ENCODE measurements around the gene RETREG2.

RETREG2 gene, protein sequence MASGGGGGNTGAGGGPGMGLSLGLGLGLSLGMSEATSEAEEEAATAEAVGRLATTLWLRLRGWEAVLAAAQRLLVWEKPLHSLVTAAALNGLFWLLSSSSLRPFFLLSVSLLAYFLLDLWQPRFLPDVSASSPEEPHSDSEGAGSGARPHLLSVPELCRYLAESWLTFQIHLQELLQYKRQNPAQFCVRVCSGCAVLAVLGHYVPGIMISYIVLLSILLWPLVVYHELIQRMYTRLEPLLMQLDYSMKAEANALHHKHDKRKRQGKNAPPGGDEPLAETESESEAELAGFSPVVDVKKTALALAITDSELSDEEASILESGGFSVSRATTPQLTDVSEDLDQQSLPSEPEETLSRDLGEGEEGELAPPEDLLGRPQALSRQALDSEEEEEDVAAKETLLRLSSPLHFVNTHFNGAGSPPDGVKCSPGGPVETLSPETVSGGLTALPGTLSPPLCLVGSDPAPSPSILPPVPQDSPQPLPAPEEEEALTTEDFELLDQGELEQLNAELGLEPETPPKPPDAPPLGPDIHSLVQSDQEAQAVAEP

DNA sequence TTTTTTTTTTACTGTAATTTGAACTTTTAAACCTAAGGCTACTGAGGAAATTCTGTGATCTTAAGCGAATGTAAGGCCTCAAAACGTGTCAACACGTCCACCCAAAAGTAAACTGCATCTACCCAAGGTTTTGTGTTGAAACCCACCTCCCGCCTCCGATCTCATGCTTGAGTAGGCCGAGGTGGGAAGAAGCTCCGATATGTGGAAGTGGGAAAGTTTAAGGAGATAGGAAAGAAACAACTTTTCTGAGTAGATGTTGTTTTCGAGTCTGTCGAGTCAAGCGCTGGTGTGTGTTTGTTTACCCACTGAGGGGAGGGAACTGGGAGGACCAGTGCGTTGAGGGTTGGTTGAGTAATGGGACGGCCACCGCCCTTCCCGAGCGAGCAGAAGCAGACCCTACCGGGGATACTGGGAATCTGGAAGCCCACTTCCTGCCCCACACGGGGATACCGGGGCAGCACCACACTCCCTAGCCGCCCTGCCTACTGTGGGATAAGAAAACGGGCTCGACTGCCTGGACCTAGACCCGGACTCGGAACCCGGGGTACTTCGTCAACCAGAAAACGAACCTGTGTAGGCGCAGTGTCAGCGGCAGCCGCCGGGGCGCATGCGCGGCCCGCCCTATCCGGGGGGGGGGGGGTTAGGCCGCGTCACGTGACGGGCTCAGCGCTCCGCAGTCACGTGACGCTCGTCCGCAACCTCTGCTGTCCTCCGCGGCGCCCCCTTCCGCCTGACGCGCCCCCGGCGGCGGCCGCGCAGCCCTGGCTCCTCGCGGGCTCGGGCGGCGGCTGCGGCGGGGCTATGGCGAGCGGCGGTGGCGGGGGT lies at the start of gene RETREG2:
Gene RETREG2, plus strand, starts transcription at position 724 of the 825 bp plus-strand sequence. Its CDS starts 78 bp downstream, at position 802.
- Mint-ChIP-seq H3K36me3 (peaks cover 88% of the 10 kb centered on the region), H3K4me1 (peaks cover 64% of the 10 kb centered on the region), H3K9me3 (no peaks in the 10 kb centered on the region), H3K4me3 (peak within 1 kb of the TSS; percentile 96), H3K27ac (peak within 1 kb of the TSS; percentile 99)
- DNase-seq (ENCODE audit: low spot score in 2 of 2) (peak; percentile 67 to 90), ATAC-seq (peak; percentile 74)

DNA sequence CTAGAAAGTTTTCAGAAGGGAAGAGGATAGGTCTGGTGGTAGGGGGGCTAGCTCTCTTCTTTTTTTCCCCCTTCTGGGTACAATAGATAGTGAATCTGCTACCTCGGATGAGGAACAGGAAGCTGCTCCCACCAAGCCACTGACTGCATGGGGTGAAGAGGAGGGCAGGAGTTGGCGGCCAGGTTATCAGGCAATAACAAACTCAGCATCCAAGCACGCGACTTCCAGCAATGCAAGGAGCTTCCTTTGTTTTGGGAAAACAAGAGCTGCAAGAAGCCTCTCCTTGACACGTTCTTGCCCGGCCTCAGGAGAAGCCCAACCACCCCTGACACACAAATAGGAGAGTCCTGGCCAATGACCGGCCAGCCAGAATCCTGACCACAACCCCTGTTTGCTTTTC lies 49.7 kb upstream of the RETREG2 start:
- Mint-ChIP-seq H3K9me3 (no peaks in the 10 kb centered on the region), H3K27ac (no peak overlapping the region), H3K36me3 (peaks cover 12% of the 10 kb centered on the region), H3K4me1 (peaks cover 35% of the 10 kb centered on the region), H3K4me3 (no peak overlapping the region)
- DNase-seq (ENCODE audit: low spot score in 2 of 2) (no peak), ATAC-seq (no peak)

DNA sequence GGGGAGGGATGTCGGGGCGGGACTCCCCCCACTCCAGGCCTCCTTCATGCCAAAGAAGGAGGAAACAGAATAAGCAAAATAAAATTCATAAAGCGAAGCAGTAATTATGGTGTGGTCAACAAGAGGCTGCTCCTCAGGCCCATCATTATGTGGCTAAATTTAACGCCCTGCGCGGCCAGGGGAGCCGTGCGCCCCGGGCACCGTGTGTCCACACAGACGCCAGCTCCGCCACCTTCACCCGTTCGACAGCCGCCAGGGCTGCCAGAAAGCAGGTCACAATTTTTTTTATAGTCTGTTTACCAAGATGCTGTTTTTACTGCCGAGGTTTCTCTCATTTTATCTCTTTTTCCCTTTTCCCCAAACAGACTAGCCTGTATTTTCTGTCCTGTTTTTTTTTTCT lies 48.5 kb upstream of the RETREG2 start:
- Mint-ChIP-seq H3K9me3 (no peaks in the 10 kb centered on the region), H3K27ac (no peak overlapping the region), H3K36me3 (peaks cover 6% of the 10 kb centered on the region), H3K4me3 (no peak overlapping the region), H3K4me1 (peaks cover 33% of the 10 kb centered on the region)
- ATAC-seq (no peak), DNase-seq (ENCODE audit: low spot score in 2 of 2) (no peak)

DNA sequence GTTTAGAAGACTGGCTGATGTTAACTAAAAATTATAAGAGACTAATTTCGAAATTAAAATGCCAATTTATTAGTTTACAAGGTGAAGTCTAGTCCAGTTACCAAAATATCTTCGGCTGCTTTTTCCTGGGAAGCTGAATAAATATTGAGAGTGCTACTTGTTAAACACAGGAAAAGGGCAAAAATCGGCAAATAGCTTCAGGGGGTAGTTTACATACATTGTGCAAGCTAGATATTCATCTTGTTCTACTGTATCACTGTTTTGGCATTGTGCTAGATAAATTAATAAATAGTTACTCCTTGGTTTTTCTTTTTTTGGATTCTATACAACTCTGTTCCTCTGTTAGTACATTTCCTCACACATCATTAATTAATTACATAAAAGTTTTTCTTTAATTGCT lies 46.7 kb upstream of the RETREG2 start:
- Mint-ChIP-seq H3K9me3 (no peaks in the 10 kb centered on the region), H3K27ac (no peak overlapping the region), H3K36me3 (peaks cover 4% of the 10 kb centered on the region), H3K4me3 (no peak overlapping the region), H3K4me1 (peaks cover 22% of the 10 kb centered on the region)
- no peak for DNase-seq (ENCODE audit: low spot score in 2 of 2)
- ATAC-seq = no peak

DNA sequence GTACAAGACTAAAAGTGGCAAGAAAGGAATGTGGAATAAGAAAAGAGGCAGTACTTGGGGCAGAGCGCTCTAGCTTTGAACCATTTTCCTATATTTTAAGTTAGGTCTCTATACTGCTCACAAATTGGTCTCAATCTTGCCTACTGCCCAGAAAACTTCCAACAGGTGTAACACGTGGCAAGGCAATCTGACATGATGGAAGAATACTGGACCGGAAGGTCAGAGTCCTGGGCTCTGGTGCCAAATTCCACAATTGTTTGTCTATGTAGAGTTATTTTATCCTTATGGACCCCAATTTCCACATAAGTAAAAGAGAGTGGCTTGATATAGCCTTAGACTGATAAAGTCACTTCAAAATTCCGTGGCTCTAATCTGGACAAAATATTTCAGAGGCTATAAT lies 46.3 kb upstream of the RETREG2 start:
- H3K27ac Mint-ChIP-seq = no peak overlapping the region
- peaks cover 8% of the 10 kb centered on the region for H3K36me3 Mint-ChIP-seq
- H3K4me1 Mint-ChIP-seq = peaks cover 17% of the 10 kb centered on the region

DNA sequence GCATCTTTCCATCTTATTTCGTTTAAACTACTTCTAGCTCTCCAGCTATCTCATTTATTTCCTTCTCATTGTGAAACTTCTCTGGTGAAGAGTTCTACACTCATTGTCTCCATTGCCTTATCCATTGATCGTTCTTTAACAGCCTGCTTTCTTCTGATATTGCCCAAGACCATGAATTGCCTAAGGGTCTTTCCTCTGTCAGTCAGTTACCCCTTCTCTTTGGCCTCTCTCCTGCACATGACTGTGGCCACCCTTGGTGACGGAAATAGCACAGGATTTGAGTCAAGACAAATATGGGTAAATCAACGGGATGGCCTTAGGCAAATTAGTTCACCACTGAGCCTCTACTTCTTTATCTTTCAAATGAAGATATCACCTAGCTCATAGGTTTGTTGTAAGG lies 44.1 kb upstream of the RETREG2 start:
- no peak overlapping the region for H3K27ac Mint-ChIP-seq
- no peaks in the 10 kb centered on the region for H3K9me3 Mint-ChIP-seq
- DNase-seq (ENCODE audit: low spot score in 2 of 2) = no peak
- peaks cover 26% of the 10 kb centered on the region for H3K36me3 Mint-ChIP-seq
- H3K4me3 Mint-ChIP-seq = no peak overlapping the region
- H3K4me1 Mint-ChIP-seq = peaks cover 11% of the 10 kb centered on the region
- ATAC-seq = no peak

More for the DNA sequence above, 46.3 kb upstream of the RETREG2 start:
- ATAC-seq = no peak
- no peak for DNase-seq (ENCODE audit: low spot score in 2 of 2)
- no peak overlapping the region for H3K4me3 Mint-ChIP-seq
- no peaks in the 10 kb centered on the region for H3K9me3 Mint-ChIP-seq

DNA sequence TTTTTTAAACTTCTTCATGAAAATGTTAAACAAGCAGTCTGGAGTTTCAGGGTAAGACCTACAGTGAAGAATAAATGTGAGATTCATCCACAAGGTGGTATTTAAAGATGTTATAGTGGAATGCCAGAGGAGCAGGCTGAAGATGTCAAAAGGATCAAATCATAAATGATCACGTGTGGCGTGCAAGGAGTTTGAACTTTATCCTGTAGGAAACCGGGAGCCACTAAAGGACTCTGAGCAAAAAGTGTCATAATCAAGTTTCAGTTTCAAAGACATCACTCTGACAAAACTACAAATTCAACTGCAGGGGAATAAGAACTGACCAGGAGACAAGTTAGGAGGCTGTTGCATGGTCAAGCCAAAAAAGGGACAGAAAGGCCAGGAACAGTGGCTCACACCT lies 37.4 kb upstream of the RETREG2 start:
- Mint-ChIP-seq H3K36me3 (peaks cover 88% of the 10 kb centered on the region), H3K4me1 (no peaks in the 10 kb centered on the region), H3K4me3 (no peak overlapping the region), H3K27ac (peak overlapping the region; percentile 9), H3K9me3 (no peaks in the 10 kb centered on the region)
- ATAC-seq (no peak), DNase-seq (ENCODE audit: low spot score in 2 of 2) (no peak)

DNA sequence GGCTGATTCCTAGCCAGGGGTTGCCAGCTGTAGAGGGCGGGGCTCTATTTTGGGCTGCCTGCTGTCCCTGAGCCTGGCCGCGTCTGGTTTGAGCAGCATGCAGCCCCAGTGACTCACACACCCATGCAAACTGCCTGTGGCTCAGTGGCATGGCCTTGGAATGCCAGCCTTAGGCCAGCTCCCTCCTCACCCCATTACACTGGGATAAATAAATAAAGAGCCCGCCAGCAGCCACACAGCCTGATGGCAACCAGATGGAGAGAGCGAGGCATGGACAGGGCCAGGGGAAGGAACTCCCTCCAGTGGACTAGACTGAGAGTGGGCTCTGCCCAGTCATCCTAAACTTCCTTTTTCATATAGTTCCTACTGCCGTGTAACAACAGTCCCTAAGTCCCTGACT lies 35.7 kb upstream of the RETREG2 start:
- H3K4me1 Mint-ChIP-seq = no peaks in the 10 kb centered on the region
- H3K4me3 Mint-ChIP-seq = no peak overlapping the region
- ATAC-seq (no peak), DNase-seq (ENCODE audit: low spot score in 2 of 2) (no peak)
- no peak overlapping the region for H3K27ac Mint-ChIP-seq
- H3K36me3 Mint-ChIP-seq = peaks cover 91% of the 10 kb centered on the region
- H3K9me3 Mint-ChIP-seq = no peaks in the 10 kb centered on the region

DNA sequence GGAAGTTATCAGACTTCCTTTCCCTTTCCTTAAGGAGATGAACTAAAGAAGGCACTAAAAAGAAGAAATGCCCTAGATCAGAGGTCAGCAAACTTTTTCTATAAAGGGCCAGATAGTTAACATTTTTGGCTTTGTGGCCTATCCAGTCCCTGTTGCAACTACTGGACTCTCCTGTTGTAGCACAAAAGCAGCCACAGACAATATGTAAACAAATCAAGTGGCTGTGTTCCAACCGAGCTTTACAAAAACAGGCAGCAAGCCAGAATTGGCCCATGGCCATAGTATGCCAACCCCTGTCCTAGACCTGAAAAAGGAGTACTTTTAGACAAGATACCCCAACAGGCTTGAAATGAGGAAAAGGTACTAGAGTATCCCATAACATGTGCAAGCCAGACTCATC lies 28.4 kb upstream of the RETREG2 start:
- ATAC-seq = no peak
- peaks cover 90% of the 10 kb centered on the region for H3K36me3 Mint-ChIP-seq

DNA sequence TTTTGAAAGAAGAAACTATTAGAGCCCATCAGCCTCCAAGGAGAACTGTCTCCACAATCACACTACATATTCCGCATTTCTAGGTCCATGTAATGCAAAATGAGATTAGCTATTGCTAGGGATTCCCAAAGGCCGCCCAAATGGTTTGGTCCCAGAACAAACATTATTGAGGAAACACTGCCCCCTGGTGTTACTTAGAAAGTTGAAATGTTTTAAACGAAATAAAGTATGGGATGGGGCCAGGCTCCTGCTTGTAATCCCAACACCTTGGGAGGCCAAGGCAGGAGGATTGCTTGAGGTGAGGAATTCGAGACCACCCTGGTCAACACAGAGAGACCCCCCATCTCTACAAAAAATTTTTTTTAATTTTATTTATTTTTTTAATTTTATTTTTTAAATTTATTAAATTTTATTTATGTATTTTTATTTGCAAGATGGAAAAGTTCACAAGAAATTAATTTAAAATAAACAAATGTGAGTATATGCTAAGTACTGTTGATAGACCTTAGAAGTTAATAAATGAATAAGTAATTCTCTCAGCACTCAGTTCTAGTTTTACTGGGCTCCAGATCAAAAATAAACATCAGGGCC lies 22.9 kb upstream of the RETREG2 start:
- DNase-seq (ENCODE audit: low spot score in 2 of 2) (peak in 1 of 2 donors; percentile 29), ATAC-seq (peak; percentile 41)
- peaks cover 59% of the 10 kb centered on the region for H3K36me3 Mint-ChIP-seq
- H3K4me3 Mint-ChIP-seq = no peak overlapping the region
- no peaks in the 10 kb centered on the region for H3K9me3 Mint-ChIP-seq
- H3K27ac Mint-ChIP-seq = no peak overlapping the region
- H3K4me1 Mint-ChIP-seq = peaks cover 5% of the 10 kb centered on the region

More for the DNA sequence above, 28.4 kb upstream of the RETREG2 start:
- no peaks in the 10 kb centered on the region for H3K4me1 Mint-ChIP-seq
- no peak overlapping the region for H3K27ac Mint-ChIP-seq
- no peaks in the 10 kb centered on the region for H3K9me3 Mint-ChIP-seq
- no peak overlapping the region for H3K4me3 Mint-ChIP-seq
- DNase-seq (ENCODE audit: low spot score in 2 of 2) = no peak

DNA sequence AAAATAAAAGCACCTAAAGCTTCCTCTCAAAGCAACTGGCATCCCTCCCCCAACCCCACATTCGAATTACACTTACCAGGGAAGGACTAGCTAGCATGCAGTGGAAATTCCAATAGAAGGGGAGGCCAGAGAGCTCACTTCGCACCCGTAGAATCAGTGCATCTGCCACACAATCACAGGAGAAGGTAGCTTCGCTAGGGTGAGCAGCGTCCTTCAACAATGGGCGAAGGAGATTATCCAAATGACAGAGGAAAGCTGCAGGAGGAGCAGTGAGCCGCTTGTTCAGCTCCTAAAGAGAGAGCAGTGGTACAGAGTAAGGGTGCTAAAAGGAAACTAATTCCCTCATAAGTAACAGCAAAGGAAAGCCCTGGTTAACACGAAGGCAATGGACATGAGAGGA lies 20.7 kb upstream of the RETREG2 start:
- no peak overlapping the region for H3K4me3 Mint-ChIP-seq
- peak overlapping the region; percentile 5 for H3K27ac Mint-ChIP-seq

DNA sequence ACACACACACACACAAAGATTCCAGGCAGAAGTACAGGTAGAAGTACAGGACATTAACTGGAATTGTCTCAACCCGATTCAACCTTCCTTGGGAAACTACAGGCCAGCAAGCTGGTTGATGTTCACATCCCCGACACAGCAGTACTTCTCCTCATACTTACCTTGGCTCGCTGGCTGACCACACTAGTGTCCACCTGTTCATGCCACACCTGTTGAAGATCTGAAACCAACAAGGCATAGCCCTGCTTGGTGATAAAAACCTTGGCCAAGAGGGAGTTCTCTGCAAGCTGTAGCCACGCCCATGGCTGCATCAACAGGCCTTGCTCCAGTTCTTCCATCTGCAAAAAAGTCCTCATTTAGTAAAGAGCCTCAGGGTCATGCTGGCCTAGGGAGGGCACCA lies 20.1 kb upstream of the RETREG2 start:
- Mint-ChIP-seq H3K9me3 (no peaks in the 10 kb centered on the region), H3K4me3 (no peak overlapping the region), H3K36me3 (peaks cover 46% of the 10 kb centered on the region), H3K4me1 (peaks cover 23% of the 10 kb centered on the region), H3K27ac (peak overlapping the region; percentile 5)
- no peak for DNase-seq (ENCODE audit: low spot score in 2 of 2)
- no peak for ATAC-seq

More for the DNA sequence above, 20.7 kb upstream of the RETREG2 start:
- Mint-ChIP-seq H3K9me3 (no peaks in the 10 kb centered on the region), H3K36me3 (peaks cover 50% of the 10 kb centered on the region), H3K4me1 (peaks cover 23% of the 10 kb centered on the region)
- ATAC-seq = no peak
- DNase-seq (ENCODE audit: low spot score in 2 of 2) = no peak

DNA sequence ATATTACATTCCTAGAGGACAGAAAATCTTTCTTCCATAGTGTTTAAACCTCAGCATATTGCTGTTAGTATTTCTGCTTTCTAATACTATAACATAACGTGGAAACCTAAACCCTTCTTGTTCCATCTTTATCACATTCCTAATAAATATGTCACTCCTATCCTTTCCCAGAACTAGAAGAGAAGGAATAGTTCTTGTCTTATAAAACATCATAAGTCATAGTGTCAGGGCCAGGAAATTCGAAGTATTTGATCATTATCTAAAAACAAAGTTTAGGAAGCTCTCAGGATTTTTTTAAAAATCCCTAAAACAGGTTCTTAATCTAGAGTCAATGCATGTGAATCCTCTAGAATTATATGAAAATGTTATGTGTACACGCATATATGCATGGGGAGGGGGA lies 19.5 kb upstream of the RETREG2 start:
- no peak for ATAC-seq
- no peak overlapping the region for H3K27ac Mint-ChIP-seq
- peaks cover 41% of the 10 kb centered on the region for H3K36me3 Mint-ChIP-seq
- H3K4me3 Mint-ChIP-seq = no peak overlapping the region
- no peak for DNase-seq (ENCODE audit: low spot score in 2 of 2)
- peaks cover 23% of the 10 kb centered on the region for H3K4me1 Mint-ChIP-seq
- no peaks in the 10 kb centered on the region for H3K9me3 Mint-ChIP-seq

DNA sequence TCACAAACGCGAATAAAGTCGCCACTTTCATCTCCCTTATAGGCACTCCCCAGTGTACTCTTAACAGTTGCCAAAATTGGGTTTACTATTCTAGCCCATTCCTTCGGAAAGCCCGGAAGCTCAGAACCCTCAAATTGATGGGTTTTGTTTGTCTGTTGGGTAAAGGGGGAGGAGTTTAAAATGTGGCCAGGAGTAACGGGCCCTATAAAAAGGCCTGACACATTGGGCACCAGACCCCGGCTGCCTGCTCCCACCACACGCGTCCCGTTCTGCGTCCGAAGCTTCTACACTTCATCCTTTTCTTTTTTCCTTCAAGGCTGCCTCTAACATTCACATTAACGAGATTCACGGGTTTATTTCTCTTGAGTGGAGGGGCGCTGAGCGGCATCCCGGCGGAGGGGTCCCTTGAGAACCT lies 18.3 kb upstream of the RETREG2 start:
- peaks cover 32% of the 10 kb centered on the region for H3K36me3 Mint-ChIP-seq
- peak overlapping the region; percentile 83 for H3K4me3 Mint-ChIP-seq
- no peaks in the 10 kb centered on the region for H3K9me3 Mint-ChIP-seq
- ATAC-seq (peak; percentile 0), DNase-seq (ENCODE audit: low spot score in 2 of 2) (no peak)
- H3K4me1 Mint-ChIP-seq = peaks cover 23% of the 10 kb centered on the region
- peak overlapping the region; percentile 94 for H3K27ac Mint-ChIP-seq

Measured in stimulated activated effector memory CD8-positive, alpha-beta T cell treated with anti-CD3 and anti-CD28 coated beads, Interleukin-12 subunit alpha, Interleukin-12 subunit beta, amount 100 ng/mL, for 72 hours (primary cell).